GM18499 (cell line): ENCODE results near the gene LMX1A.

Experiments used
- ATAC-seq: cut with Tn5 transposase; IDR thresholded peaks from one replicate; pipeline ENCODE4 v1.9.1; 2021; ENCODE audit warnings: moderate number of reproducible peaks; ENCODE audit not compliant: insufficient read depth, unreplicated experiment

LMX1A gene

GRCh38 chr1:165281207-165281901 lies 75.2 kb downstream of the LMX1A start:
- ATAC-seq = no peak

GRCh38 chr1:165279882-165280281 lies 76.6 kb downstream of the LMX1A start:
- no peak for ATAC-seq

GRCh38 chr1:165276314-165276713 lies 80.2 kb downstream of the LMX1A start:
- no peak for ATAC-seq

- no peak for ATAC-seq
Measured at GRCh38 chr1:165265196-165265838, 91.2 kb downstream of the LMX1A start.

- ATAC-seq = no peak
Measured at GRCh38 chr1:165259706-165260428, 96.6 kb downstream of the LMX1A start.

GRCh38 chr1:165259236-165259635 lies 97.3 kb downstream of the LMX1A start:
- no peak for ATAC-seq

- ATAC-seq = no peak
Measured at GRCh38 chr1:165257969-165258459, 98.5 kb downstream of the LMX1A start.

GRCh38 chr1:165254896-165255625 lies 101.5 kb downstream of the LMX1A start:
- no peak for ATAC-seq

GRCh38 chr1:165254376-165254775 lies 102.1 kb downstream of the LMX1A start:
- ATAC-seq = no peak

- no peak for ATAC-seq
Measured at GRCh38 chr1:165253818-165254254, 102.7 kb downstream of the LMX1A start.

- ATAC-seq = no peak
Measured at GRCh38 chr1:165248969-165249571, 107.4 kb downstream of the LMX1A start.

- no peak for ATAC-seq
Measured at GRCh38 chr1:165241952-165242351, 114.6 kb downstream of the LMX1A start.

GRCh38 chr1:165241321-165241720 lies 115.2 kb downstream of the LMX1A start:
- ATAC-seq = no peak

GRCh38 chr1:165240492-165240891 lies 116.0 kb downstream of the LMX1A start:
- ATAC-seq = no peak

GRCh38 chr1:165239873-165240272 lies 116.6 kb downstream of the LMX1A start:
- ATAC-seq = no peak

- ATAC-seq = no peak
Measured at GRCh38 chr1:165235777-165236291, 120.7 kb downstream of the LMX1A start.

- ATAC-seq = no peak
Measured at GRCh38 chr1:165235155-165235776, 121.2 kb downstream of the LMX1A start.

GRCh38 chr1:165234149-165234548 lies 122.4 kb downstream of the LMX1A start:
- no peak for ATAC-seq

- ATAC-seq = no peak
Measured at GRCh38 chr1:165228676-165229075, 127.8 kb downstream of the LMX1A start.
